GM10248 (cell line): ENCODE results near the gene BMPR1B.

Source experiments
- CTCF ChIA-PET: fragments of 300-600 bp; sonication (Branson Sonifier 250); formaldehyde crosslinking; extraction: SDS; loops from one replicate; lab custom pipeline; 2021; ENCODE audit warnings: antibody characterized with exemption; lab: Yijun Ruan, JAX
- POLR2A ChIA-PET: fragments of 350-650 bp; sonication (Branson Sonifier 250); formaldehyde crosslinking; extraction: SDS; loops from one replicate; lab custom pipeline; 2020; ENCODE audit warnings: antibody characterized with exemption; lab: Yijun Ruan, JAX
- DNase-seq: peaks from one replicate; pipeline ENCODE4 v3.0.0; 2012; ENCODE audit errors: extremely low spot score
- CTCF ChIP-seq: IDR thresholded peaks from 2 replicates; pipeline ENCODE4 v1.5.1; 2012; ENCODE audit warnings: mild to moderate bottlenecking, low read depth; ENCODE audit errors: extremely low read depth, missing control alignments, control extremely low read depth

The BMPR1B gene

GRCh38 chr4:95106408-95106928 is 348.7 kb downstream of the BMPR1B start:
- ChIA-PET CTCF (interaction anchor here (1.2 to 2.1 kb wide), 2 partner anchors 13 kb away, joined by 4 to 5 read pairs; no protein-coding TSS in a partner anchor), POLR2A (no interaction called here)
- TF ChIP-seq CTCF, result no peak
- no peak for DNase-seq

- CTCF ChIA-PET, result no interaction called here
- DNase-seq, result no peak
- POLR2A ChIA-PET, result no interaction called here
- TF ChIP-seq CTCF, result no peak
Observed at GRCh38 chr4:95107004-95107403, 349.2 kb downstream of the BMPR1B start.

- no peak for DNase-seq
- ChIA-PET POLR2A (no interaction called here), CTCF (no interaction called here)
- no peak for TF ChIP-seq CTCF
Observed at GRCh38 chr4:95107635-95108034, 349.9 kb downstream of the BMPR1B start.

- ChIA-PET POLR2A (no interaction called here), CTCF (no interaction called here)
- no peak for TF ChIP-seq CTCF
- no peak for DNase-seq
Observed at GRCh38 chr4:95108883-95109421, 351.2 kb downstream of the BMPR1B start.

GRCh38 chr4:95114521-95114920 is 356.8 kb downstream of the BMPR1B start:
- DNase-seq, result no peak
- CTCF ChIA-PET, result no interaction called here
- no peak for TF ChIP-seq CTCF
- POLR2A ChIA-PET, result no interaction called here

- no peak for TF ChIP-seq CTCF
- POLR2A ChIA-PET, result no interaction called here
- CTCF ChIA-PET, result interaction anchor here (1.5 kb wide), 1 partner anchor 41 kb away, joined by 3 read pairs; no protein-coding TSS in a partner anchor
Observed at GRCh38 chr4:95118497-95118896, 360.7 kb downstream of the BMPR1B start.

GRCh38 chr4:95120456-95120855 is 362.7 kb downstream of the BMPR1B start:
- ChIA-PET CTCF (no interaction called here), POLR2A (no interaction called here)
- no peak for TF ChIP-seq CTCF
- DNase-seq, result no peak

More at GRCh38 chr4:95118497-95118896, 360.7 kb downstream of the BMPR1B start:
- no peak for DNase-seq
